ENCODE data around the gene NDUFA6. TPM values are rescaled to one million over a fixed set of nuclear protein-coding genes. Genes with fewer than 3 reads are reported as not detected.
"Not testable (repeated sequence)": the region's sequence is repeated elsewhere in the genome, so short reads cannot be mapped to it uniquely, and the experiment has no call there.

Gene NDUFA6
- total and polyA plus RNA-seq, 10 of the 15 experiments (the other 5 are each of a cell fraction or from before 2014, with no cell fraction given): 85.9 to 511 (median 128) TPM

GRCh38 chr22:42115420-42115830 is 24.9 kb upstream of the NDUFA6 start:
- CTCF ChIA-PET: interaction anchor here (0.6 kb wide), 1 partner anchor 150 kb away, joined by 4 read pairs; no protein-coding TSS in a partner anchor
- intact Hi-C loops (cut with micrococcal nuclease; ENCODE audit: unreplicated experiment); POLR2A ChIA-PET: not testable (repeated sequence)

DNA sequence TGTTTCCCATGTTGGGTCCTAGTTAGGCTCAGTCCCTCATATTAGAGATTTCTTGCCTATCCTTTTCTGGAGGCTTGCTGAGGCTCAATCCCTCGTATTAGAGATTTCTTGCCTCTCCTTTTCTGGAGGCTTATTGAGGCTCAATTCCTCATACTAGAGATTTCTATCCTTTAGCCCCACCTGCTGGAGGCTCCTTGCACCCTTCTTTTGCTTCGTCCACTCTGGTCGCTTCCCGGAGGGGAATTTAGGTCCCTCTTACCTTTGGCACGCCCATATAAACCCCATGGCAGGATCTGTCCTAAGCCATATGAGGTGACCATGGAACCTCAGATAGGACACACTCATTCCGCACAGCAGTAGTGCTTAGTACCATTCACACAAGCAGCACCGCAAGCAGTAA is 24.1 kb upstream of the NDUFA6 start:
- intact Hi-C loops (cut with micrococcal nuclease; ENCODE audit: unreplicated experiment): loop anchor here (1.0 to 5.0 kb wide), 2 partner anchors 148 to 162 kb away; partner anchors contain the start of gene SMIM45
- Histone ChIP-seq H3K4me3 (no peak overlapping the region), H3K36me3 (ENCODE audit: control insufficient read depth in 2 of 2, insufficient read depth in 2 of 2, low read length in 1 of 2) (no peaks in the 10 kb centered on the region), H3K79me2 (ENCODE audit: control insufficient read depth, insufficient read depth, low read length) (no peaks in the 10 kb centered on the region), H3K9ac (ENCODE audit: control insufficient read depth, insufficient read depth, low read length) (no peak overlapping the region), H3K4me2 (ENCODE audit: control insufficient read depth, insufficient read depth) (no peak overlapping the region), H2AFZ (ENCODE audit: control insufficient read depth, low read depth, low read length) (no peak overlapping the region), H3K27ac (ENCODE audit: control insufficient read depth, insufficient read depth) (no peak overlapping the region), H4K20me1 (ENCODE audit: control insufficient read depth, insufficient read depth) (no peaks in the 10 kb centered on the region), H3K27me3 (replicated peaks in 1 of 2; ENCODE audit: control insufficient read depth in 2 of 2, insufficient read depth in 2 of 2, low read length in 1 of 2) (no peaks in the 10 kb centered on the region), H3K9me3 (replicated peaks; ENCODE audit: control insufficient read depth, insufficient read depth, low read length) (peaks cover 11% of the 10 kb centered on the region; the same call in 2 of the 3 replicates), H3K4me1 (ENCODE audit: control insufficient read depth, insufficient read depth, low read length) (no peaks in the 10 kb centered on the region)
- ChIA-PET RAD21 (ENCODE audit: unreplicated experiment) (no interaction called here), POLR2A (no interaction called here), CTCF (no interaction called here), SMC1A (ENCODE audit: uncharacterized antibody, unreplicated experiment) (no interaction called here)
- no TSS peak for BruUV-seq (replicated peaks)
- DNase-seq (ENCODE audit: low read depth, low spot score) (no peak), FAIRE-seq (no peak), ATAC-seq (peak; percentile 19; the same call in 1 of the 3 replicates)
- 85% methylated on average over 7 of the region's 7 CpGs for WGBS (ENCODE audit: insufficient coverage, insufficient replicate concordance, low lambda C conversion rate, missing lambda C conversion rate)
- in situ Hi-C loops (cut with MboI): no loop called here
- no peak for TF ChIP-seq TCF12 (IDR thresholded peaks at IDR 0.05; ENCODE audit: low read depth, low read length)
- TF ChIP-seq, protein P1, sequence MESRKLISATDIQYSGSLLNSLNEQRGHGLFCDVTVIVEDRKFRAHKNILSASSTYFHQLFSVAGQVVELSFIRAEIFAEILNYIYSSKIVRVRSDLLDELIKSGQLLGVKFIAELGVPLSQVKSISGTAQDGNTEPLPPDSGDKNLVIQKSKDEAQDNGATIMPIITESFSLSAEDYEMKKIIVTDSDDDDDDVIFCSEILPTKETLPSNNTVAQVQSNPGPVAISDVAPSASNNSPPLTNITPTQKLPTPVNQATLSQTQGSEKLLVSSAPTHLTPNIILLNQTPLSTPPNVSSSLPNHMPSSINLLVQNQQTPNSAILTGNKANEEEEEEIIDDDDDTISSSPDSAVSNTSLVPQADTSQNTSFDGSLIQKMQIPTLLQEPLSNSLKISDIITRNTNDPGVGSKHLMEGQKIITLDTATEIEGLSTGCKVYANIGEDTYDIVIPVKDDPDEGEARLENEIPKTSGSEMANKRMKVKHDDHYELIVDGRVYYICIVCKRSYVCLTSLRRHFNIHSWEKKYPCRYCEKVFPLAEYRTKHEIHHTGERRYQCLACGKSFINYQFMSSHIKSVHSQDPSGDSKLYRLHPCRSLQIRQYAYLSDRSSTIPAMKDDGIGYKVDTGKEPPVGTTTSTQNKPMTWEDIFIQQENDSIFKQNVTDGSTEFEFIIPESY (IDR thresholded peaks at IDR 0.05): no peak
- peak; percentile 17; the same call in 1 of the 2 replicates for TF ChIP-seq RAD21 (IDR thresholded peaks at IDR 0.05; ENCODE audit: insufficient read depth, low read depth, low read length)
- TF ChIP-seq PKNOX1 (IDR thresholded peaks at IDR 0.05): no peak
- TF ChIP-seq IRF3 (IDR thresholded peaks at IDR 0.05): no peak
- TF ChIP-seq LARP7 (IDR thresholded peaks at IDR 0.05): no peak
- TF ChIP-seq ESRRA (IDR thresholded peaks at IDR 0.05; ENCODE audit: low read length): no peak
- TF ChIP-seq ATF2 (IDR thresholded peaks at IDR 0.05; ENCODE audit: low read length): no peak

More at GRCh38 chr22:42115420-42115830, 24.9 kb upstream of the NDUFA6 start:
- H3K36me3 ChIP-seq (ENCODE audit: control insufficient read depth in 2 of 2, insufficient read depth in 2 of 2, low read length in 1 of 2); in situ Hi-C loops (cut with MboI); RAD21 ChIA-PET (ENCODE audit: unreplicated experiment); FAIRE-seq; H3K4me2 ChIP-seq (ENCODE audit: control insufficient read depth, insufficient read depth); H2AFZ ChIP-seq (ENCODE audit: control insufficient read depth, low read depth, low read length); H4K20me1 ChIP-seq (ENCODE audit: control insufficient read depth, insufficient read depth); SMC1A ChIA-PET (ENCODE audit: uncharacterized antibody, unreplicated experiment); H3K9ac ChIP-seq (ENCODE audit: control insufficient read depth, insufficient read depth, low read length); ATAC-seq; H3K4me1 ChIP-seq (ENCODE audit: control insufficient read depth, insufficient read depth, low read length); H3K27ac ChIP-seq (ENCODE audit: control insufficient read depth, insufficient read depth); DNase-seq (ENCODE audit: low read depth, low spot score); H3K27me3 ChIP-seq (replicated peaks in 1 of 2; ENCODE audit: control insufficient read depth in 2 of 2, insufficient read depth in 2 of 2, low read length in 1 of 2); H3K4me3 ChIP-seq; H3K79me2 ChIP-seq (ENCODE audit: control insufficient read depth, insufficient read depth, low read length); BruUV-seq (replicated peaks): not testable (repeated sequence)
- peaks cover 11% of the 10 kb centered on the region; the same call in 2 of the 3 replicates for H3K9me3 ChIP-seq (replicated peaks; ENCODE audit: control insufficient read depth, insufficient read depth, low read length)
- 78% methylated on average over 6 of the region's 6 CpGs for WGBS (ENCODE audit: insufficient coverage, insufficient replicate concordance, low lambda C conversion rate, missing lambda C conversion rate)
- peak; percentile 63 for TF ChIP-seq CBX5 (IDR thresholded peaks at IDR 0.05; ENCODE audit: low read depth)

All from GM12878 (cell line).